H9 (cell line): Measurements from ENCODE around the gene CLCN2. TPM values are rescaled to one million over a fixed set of nuclear protein-coding genes. Genes with fewer than 3 reads are reported as not detected.

Experiments
- DNase-seq: peaks from one replicate; pipeline ENCODE4 v3.0.0-alpha.2; 2017
- H2AFZ ChIP-seq: one replicate; pipeline ENCODE4 v1.6.1; 2013; ENCODE audit warnings: mild to moderate bottlenecking, low read length, control low read depth, moderate library complexity
- H2AK5ac ChIP-seq: 2 replicates; pipeline ENCODE4 v1.6.1; 2013; ENCODE audit warnings: low read length, control low read depth, mixed read lengths; ENCODE audit not compliant: insufficient read length
- H2BK120ac ChIP-seq: one replicate; pipeline ENCODE4 v1.6.1; 2013; ENCODE audit warnings: low read depth, mild to moderate bottlenecking, low read length, control low read depth, inconsistent platforms; ENCODE audit not compliant: poor library complexity, severe bottlenecking
- H2BK12ac ChIP-seq: 2 replicates; pipeline ENCODE4 v1.6.1; 2013; ENCODE audit warnings: low read length, control low read depth, mixed read lengths, low read depth; ENCODE audit not compliant: insufficient read length
- H2BK15ac ChIP-seq: 2 replicates; pipeline ENCODE4 v1.6.1; 2013; ENCODE audit warnings: low read depth, low read length, control low read depth
- H2BK20ac ChIP-seq: one replicate; pipeline ENCODE4 v1.6.1; 2013; ENCODE audit warnings: low read depth, mild to moderate bottlenecking, low read length, control low read depth, inconsistent platforms; ENCODE audit not compliant: poor library complexity, severe bottlenecking
- H2BK5ac ChIP-seq: 2 replicates; pipeline ENCODE4 v1.6.1; 2013; ENCODE audit warnings: low read length, control low read depth, mixed read lengths; ENCODE audit not compliant: insufficient read length
- H3K14ac ChIP-seq: 2 replicates; pipeline ENCODE4 v1.6.1; 2013; ENCODE audit warnings: low read length, control low read depth; ENCODE audit not compliant: insufficient read depth
- H3K18ac ChIP-seq: 2 replicates; pipeline ENCODE4 v1.6.1; 2013; ENCODE audit warnings: low read depth, mild to moderate bottlenecking, mixed read lengths, low read length, control low read depth; ENCODE audit not compliant: insufficient read length
- H3K23ac ChIP-seq: 2 replicates; pipeline ENCODE4 v1.6.1; 2013; ENCODE audit warnings: low read length, control low read depth, mixed read lengths, low read depth; ENCODE audit not compliant: insufficient read length
- H3K23me2 ChIP-seq: 2 replicates; pipeline ENCODE4 v1.6.1; 2013; ENCODE audit warnings: low read depth, mild to moderate bottlenecking, mixed read lengths, low read length, control low read depth; ENCODE audit not compliant: insufficient read length, poor library complexity, severe bottlenecking
- H3K27ac ChIP-seq: 2 replicates; pipeline ENCODE4 v1.5.1; 2013; ENCODE audit warnings: low read length, control low read depth, mixed read lengths, low read depth; ENCODE audit not compliant: insufficient read length
- H3K27me3 ChIP-seq: 2 replicates; pipeline ENCODE4 v1.6.1; 2013; ENCODE audit warnings: low read length, control low read depth, inconsistent platforms; ENCODE audit not compliant: insufficient read depth
- H3K4ac ChIP-seq: 2 replicates; pipeline ENCODE4 v1.6.1; 2013; ENCODE audit warnings: low read depth, mild to moderate bottlenecking, control low read depth, inconsistent platforms, low read length, moderate library complexity
- H3K4me1 ChIP-seq: 2 replicates; pipeline ENCODE4 v1.6.1; 2013; ENCODE audit warnings: low read length, control low read depth, inconsistent platforms; ENCODE audit not compliant: insufficient read depth
- H3K4me2 ChIP-seq: 2 replicates; pipeline ENCODE4 v1.6.1; 2013; ENCODE audit warnings: low read length, control low read depth, mixed read lengths; ENCODE audit not compliant: insufficient read length, insufficient read depth
- H3K56ac ChIP-seq: 2 replicates; pipeline ENCODE4 v1.6.1; 2013; ENCODE audit warnings: low read depth, mild to moderate bottlenecking, mixed read lengths, low read length, control low read depth; ENCODE audit not compliant: insufficient read length
- H3K79me1 ChIP-seq: 2 replicates; pipeline ENCODE4 v1.6.1; 2013; ENCODE audit warnings: low read depth, mild to moderate bottlenecking, moderate library complexity, low read length, control low read depth, inconsistent platforms; ENCODE audit not compliant: insufficient read depth, poor library complexity, severe bottlenecking
- H3K79me2 ChIP-seq: 2 replicates; pipeline ENCODE4 v1.6.1; 2013; ENCODE audit warnings: low read length, control low read depth, inconsistent platforms; ENCODE audit not compliant: insufficient read depth
- H3K9ac ChIP-seq: 2 replicates; pipeline ENCODE4 v1.6.1; 2013; ENCODE audit warnings: low read length, control low read depth, mixed read lengths; ENCODE audit not compliant: insufficient read length; ENCODE audit errors: extremely low read depth
- H3K9me3 ChIP-seq: one replicate; pipeline ENCODE4 v1.6.1; 2013; ENCODE audit warnings: low read depth, low read length, inconsistent platforms; ENCODE audit not compliant: control insufficient read depth
- H3T11ph ChIP-seq: one replicate; pipeline ENCODE4 v1.6.1; 2013; ENCODE audit warnings: mild to moderate bottlenecking, low read length, control low read depth, inconsistent platforms
- H4K20me1 ChIP-seq: one replicate; pipeline ENCODE4 v1.6.1; 2013; ENCODE audit not compliant: control insufficient read depth, insufficient read length, insufficient read depth
- H4K5ac ChIP-seq: 2 replicates; pipeline ENCODE4 v1.6.1; 2013; ENCODE audit warnings: low read depth, mild to moderate bottlenecking, mixed read lengths, low read length, control low read depth; ENCODE audit not compliant: insufficient read length
- H4K8ac ChIP-seq: replicated peaks from 2 replicates; pipeline ENCODE4 v1.6.1; 2013; ENCODE audit warnings: low read length, control low read depth, mixed read lengths, low read depth; ENCODE audit not compliant: insufficient read length
- H4K91ac ChIP-seq: 2 replicates; pipeline ENCODE4 v1.6.1; 2013; ENCODE audit warnings: low read depth, mild to moderate bottlenecking, moderate library complexity, mixed read lengths, low read length, control low read depth; ENCODE audit not compliant: insufficient read length
- H3K27ac Mint-ChIP-seq, 3 experiments: 2 replicates in 2 of 3; 3 replicates in 1 of 3; pipeline ENCODE4 v1.8.0; 2020 to 2021; ENCODE audit warnings: mixed read lengths in 3 of 3, mild to moderate bottlenecking in 1 of 3, moderate library complexity in 1 of 3
- H3K27me3 Mint-ChIP-seq: 2 replicates; pipeline ENCODE4 v1.8.0; 2021; ENCODE audit warnings: low read depth, mild to moderate bottlenecking, moderate library complexity, mixed read lengths
- H3K36me3 Mint-ChIP-seq, 3 experiments: 2 replicates in 2 of 3; 3 replicates in 1 of 3; pipeline ENCODE4 v1.8.0; 2020 to 2021; ENCODE audit warnings: low read depth in 3 of 3, mixed read lengths in 3 of 3; ENCODE audit not compliant: insufficient read depth in 1 of 3
- H3K4me1 Mint-ChIP-seq, 2 experiments: 2 replicates each; pipeline ENCODE4 v1.8.0; 2020; ENCODE audit warnings: mixed read lengths in 2 of 2
- H3K4me3 Mint-ChIP-seq, 2 experiments: 2 replicates in 1 of 2; 3 replicates in 1 of 2; pipeline ENCODE4 v1.8.0; 2020 to 2021; ENCODE audit warnings: mild to moderate bottlenecking in 2 of 2, mixed read lengths in 2 of 2, moderate library complexity in 1 of 2
- H3K9me3 Mint-ChIP-seq, 2 experiments: 2 replicates in 1 of 2; 3 replicates in 1 of 2; pipeline ENCODE4 v1.8.0; 2020; ENCODE audit warnings: mild to moderate bottlenecking in 2 of 2, mixed read lengths in 2 of 2, moderate library complexity in 1 of 2
- WGBS: extraction: QIAGEN DNeasy Blood & Tissue Kit; methylation state at CpG from one replicate; pipeline ENCODE4 v1.1.7; 2013; ENCODE audit warnings: missing lambda C conversion rate, low lambda C conversion rate, mixed read lengths; ENCODE audit not compliant: insufficient read length; ENCODE audit errors: extremely low coverage; 5-methylcytosine and 5-hydroxymethylcytosine counted together
- total RNA-seq: library from RNA; stranded (reverse); gene quantifications from 2 replicates; pipeline ENCODE4 v1.2.1, GENCODE V29; 2021
- TF ChIP-seq, protein P1 (sequence below): fragments of 200-600 bp; sonication (generic); conservative IDR thresholded peaks from 3 replicates; pipeline ENCODE4 v1.8.0; 2021; ENCODE audit warnings: antibody characterized with exemption, mild to moderate bottlenecking

Gene CLCN2
- total RNA-seq, 1 experiment from 2014 or later: 17.2 TPM

DNA sequence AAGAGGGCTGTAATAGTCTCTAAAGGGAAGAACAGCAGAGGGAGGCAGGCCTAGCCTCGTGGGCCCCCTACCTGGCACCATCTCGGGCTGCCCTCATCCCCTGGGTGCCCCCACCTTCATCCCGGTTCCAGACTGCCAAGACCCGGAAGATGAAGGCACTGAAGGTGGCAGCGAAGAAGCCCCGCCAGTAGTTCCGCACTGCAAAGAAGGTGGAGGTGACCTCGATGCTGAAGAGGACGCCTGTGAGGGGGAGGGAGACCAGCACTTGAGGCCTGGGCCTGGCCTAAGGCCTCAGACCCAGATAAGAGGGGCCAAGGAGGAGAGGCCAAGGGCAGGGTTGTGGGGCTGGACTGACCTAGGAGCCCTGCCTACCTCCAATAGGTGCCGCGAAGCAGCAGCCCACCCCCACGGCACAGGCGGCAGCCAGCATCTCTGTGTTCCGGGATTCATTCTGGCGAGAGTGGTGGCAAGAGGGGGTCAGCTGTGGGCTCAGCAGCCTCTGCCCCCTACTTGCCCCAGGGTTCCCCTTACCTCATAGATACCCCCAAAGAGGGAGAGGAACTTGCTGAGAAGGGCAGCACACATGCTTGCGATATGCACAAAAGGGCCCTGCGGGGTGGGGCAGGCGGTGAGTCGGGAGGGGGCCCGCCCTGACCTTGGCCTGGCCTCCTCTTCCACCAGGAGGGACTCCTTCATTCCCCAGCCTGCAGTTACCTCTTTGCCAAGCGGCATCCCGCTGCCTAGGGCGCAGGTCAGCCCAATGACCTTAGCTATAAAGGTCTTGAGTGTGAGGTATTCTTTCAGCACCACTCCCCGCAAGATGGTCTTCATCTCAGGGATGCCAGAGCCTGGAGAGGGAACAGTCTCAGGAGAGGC is 3.9 kb downstream of the CLCN2 start:
- TF ChIP-seq, protein P1, sequence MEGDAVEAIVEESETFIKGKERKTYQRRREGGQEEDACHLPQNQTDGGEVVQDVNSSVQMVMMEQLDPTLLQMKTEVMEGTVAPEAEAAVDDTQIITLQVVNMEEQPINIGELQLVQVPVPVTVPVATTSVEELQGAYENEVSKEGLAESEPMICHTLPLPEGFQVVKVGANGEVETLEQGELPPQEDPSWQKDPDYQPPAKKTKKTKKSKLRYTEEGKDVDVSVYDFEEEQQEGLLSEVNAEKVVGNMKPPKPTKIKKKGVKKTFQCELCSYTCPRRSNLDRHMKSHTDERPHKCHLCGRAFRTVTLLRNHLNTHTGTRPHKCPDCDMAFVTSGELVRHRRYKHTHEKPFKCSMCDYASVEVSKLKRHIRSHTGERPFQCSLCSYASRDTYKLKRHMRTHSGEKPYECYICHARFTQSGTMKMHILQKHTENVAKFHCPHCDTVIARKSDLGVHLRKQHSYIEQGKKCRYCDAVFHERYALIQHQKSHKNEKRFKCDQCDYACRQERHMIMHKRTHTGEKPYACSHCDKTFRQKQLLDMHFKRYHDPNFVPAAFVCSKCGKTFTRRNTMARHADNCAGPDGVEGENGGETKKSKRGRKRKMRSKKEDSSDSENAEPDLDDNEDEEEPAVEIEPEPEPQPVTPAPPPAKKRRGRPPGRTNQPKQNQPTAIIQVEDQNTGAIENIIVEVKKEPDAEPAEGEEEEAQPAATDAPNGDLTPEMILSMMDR: no peak
- Histone ChIP-seq H2BK5ac (no peak overlapping the region), H4K8ac (no peak overlapping the region), H2AFZ (no peak overlapping the region), H3K4me1 (peaks cover 2% of the 10 kb centered on the region; the same call in 1 of the 2 replicates), H3K79me1 (no peaks in the 10 kb centered on the region), H4K91ac (no peak overlapping the region), H4K5ac (no peak overlapping the region), H2BK20ac (no peak overlapping the region), H3K23ac (no peak overlapping the region), H2BK15ac (no peak overlapping the region), H3K79me2 (no peaks in the 10 kb centered on the region; the same call in 1 of the 2 replicates), H3K18ac (no peak overlapping the region), H3K14ac (no peak overlapping the region), H3T11ph (no peak overlapping the region), H2AK5ac (no peak overlapping the region), H3K56ac (no peak overlapping the region), H3K27ac (no peak overlapping the region), H3K9me3 (no peaks in the 10 kb centered on the region), H3K27me3 (no peaks in the 10 kb centered on the region; the same call in 1 of the 2 replicates), H2BK120ac (no peak overlapping the region), H3K9ac (no peak overlapping the region), H3K4ac (no peak overlapping the region), H4K20me1 (no peaks in the 10 kb centered on the region), H2BK12ac (no peak overlapping the region), H3K23me2 (peaks cover 17% of the 10 kb centered on the region), H3K4me2 (no peak overlapping the region)
- WGBS: no CpG with 5 or more reads among the region's 24 CpGs
- DNase-seq: peak; percentile 21
- Mint-ChIP-seq H3K27me3 (peaks cover 8% of the 10 kb centered on the region), H3K4me3 (no peak overlapping the region), H3K36me3 (peaks cover 15 to 40% (median 34%) of the 10 kb centered on the region in 3 experiments; a peak in 6 of 7 replicates), H3K9me3 (no peaks in the 10 kb centered on the region; a peak in 1 of 5 replicates), H3K4me1 (peaks cover 18 to 24% of the 10 kb centered on the region in 2 experiments), H3K27ac (no peak overlapping the region)
